Hindlimb muscle (tissue), 1 donor: ENCODE results near the gene SDSL. TPM values are rescaled to one million over a fixed set of nuclear protein-coding genes. Genes with fewer than 3 reads are reported as not detected.

ENCODE experiments used
- DNase-seq: peaks from one replicate; pipeline ENCODE4 v3.0.0-alpha.2; 2013
- polyA plus RNA-seq: library from polyadenylated mRNA; unstranded; fragments of 120-200 nt; gene quantifications from one replicate; pipeline ENCODE4 v1.2.1, GENCODE V29; 2013; ENCODE audit not compliant: insufficient read length

SDSL gene
- polyA plus RNA-seq, 1 donor, result 2.3 TPM

DNA sequence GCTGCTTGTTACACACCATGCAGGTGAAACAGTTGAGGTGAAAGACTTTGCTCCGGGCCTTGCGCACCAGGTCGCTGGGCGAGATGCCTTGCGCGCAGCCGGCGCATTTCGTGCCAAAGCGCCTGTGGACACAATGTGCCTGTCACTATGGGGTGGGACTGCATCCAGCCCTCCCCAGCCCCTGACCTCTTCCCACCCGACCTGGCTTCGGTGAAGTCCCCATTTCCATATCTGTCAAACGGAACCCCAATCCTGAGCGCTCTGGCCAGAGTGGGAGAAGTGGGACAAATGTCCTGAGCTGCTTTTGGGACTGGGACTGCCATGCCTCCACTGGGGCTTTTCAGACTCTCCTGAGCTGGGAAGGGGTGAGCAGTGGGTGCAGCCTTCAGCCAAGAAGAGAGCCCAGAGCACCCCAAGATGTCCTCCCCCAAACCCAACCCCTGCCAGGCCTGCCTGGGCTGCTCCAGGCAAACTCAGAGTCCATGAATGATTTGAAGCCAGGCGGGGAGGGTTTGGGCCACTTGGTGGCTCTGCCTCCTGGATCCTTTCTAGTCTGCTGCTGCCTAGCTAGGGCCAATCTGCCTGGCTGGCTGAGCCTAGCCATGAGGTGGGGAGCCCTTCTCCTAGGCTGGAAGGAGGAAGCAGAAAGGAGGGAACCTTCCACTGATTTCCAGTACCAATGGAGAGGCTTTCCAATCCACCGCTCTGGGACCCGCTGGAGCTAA, 47.2 kb downstream of the SDSL start:
- no peak for DNase-seq

DNA sequence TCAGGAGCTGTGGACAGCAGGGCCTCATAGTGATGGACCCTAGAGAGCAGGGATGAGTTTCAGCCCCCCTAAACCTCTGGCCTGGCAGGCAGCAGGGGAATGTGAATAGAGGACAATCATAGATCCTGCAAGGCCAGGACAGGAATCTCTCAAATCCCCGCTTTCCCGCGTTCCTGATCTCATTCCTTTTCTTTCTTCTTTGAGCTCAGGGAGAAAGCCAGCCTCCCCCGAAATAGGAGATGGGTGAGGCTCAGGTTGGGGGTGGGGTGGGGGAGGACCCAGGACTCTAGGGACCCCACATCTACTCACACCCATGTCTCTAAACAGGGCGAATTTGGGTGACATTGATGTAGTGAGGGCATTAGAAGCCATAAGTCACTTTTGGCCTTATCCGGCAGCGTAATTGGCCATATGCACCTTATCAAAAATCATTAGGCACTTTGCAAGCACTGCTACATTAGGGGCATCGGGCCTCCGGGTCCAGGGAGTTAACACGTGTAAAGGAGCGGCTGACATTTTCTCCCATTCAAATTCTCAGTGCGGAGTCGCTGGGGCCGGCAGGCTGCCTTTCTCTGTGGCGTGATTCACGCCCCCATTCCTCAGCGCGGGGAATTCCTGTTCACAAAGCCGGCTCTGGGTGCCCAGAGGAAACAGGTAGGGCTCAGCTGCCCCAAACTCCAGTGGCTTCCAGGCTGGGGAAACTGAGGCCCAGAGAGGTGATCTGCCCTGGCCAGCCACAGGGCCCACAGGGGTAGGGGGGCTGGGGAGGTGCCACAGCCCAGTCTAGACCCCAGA, 48.0 kb downstream of the SDSL start:
- no peak for DNase-seq

DNA sequence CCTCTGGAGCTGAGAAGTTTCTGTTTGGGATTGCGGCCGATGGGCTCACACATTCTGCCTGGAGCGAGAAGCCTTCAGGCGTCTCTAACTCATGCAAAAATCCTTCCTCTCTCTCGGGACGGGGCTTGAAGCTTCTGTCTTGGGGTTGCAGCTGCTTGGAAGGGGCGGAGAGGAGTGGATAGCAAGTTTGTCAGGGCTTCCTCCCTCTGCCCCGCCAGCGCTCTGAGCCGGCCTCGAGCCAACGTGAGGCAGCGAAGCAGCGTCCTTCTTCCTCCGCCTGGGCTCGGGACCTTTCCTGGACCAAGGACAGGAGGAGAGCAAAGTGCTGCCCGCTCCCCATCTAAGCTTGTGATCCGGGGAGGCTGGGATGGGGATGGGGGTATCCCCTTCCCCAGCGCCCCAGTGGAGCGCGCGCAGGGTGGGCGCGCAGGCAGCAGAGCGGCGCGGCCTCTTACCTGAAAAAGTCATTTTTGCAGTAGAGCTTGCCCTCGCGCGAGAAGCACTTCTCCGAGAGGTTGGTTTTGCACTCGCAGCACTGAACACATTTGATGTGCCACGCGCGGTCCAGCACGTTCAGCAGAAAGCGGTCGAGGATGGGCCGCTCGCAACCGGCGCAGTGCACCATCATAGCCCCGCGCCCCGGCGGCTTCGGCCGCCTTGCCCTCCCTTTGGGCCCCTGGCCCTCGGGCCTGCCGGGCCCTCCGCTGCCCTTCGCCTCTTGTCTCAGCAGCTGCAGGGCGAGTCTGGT, 48.9 kb downstream of the SDSL start:
- no peak for DNase-seq

DNA sequence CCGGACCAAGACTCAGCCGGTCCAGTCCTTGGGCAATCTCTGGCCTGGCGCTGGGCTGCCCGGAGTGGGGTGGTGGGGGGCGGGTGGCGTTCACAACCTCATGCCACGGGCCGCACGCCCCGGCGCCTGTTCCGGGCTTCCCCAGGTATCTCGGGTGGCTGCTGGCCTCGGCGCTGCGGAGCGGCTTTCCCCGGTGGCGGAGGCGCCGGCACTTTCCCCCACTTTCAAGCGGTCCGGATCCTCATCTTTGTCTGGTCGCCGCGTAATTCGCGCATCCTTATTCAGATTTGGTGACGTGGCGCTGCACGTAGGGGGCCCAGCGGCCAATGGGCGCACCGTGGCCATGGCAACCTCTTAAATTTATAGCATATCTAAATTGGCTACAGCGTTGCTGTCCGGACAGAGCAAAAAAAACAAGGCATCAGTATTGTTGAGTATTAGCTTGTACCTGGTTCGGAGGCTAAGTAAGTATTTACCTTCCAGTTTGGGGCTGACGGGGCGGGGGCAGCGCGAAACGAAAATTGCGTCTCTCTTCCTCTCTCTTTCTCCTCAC, 49.5 kb downstream of the SDSL start, which contains the start of gene LHX5:
LHX5 (minus strand) TSS at position 253 of the 553 bp plus-strand sequence. CDS start 373 bp downstream, outside the sequence.
- DNase-seq, result no peak

DNA sequence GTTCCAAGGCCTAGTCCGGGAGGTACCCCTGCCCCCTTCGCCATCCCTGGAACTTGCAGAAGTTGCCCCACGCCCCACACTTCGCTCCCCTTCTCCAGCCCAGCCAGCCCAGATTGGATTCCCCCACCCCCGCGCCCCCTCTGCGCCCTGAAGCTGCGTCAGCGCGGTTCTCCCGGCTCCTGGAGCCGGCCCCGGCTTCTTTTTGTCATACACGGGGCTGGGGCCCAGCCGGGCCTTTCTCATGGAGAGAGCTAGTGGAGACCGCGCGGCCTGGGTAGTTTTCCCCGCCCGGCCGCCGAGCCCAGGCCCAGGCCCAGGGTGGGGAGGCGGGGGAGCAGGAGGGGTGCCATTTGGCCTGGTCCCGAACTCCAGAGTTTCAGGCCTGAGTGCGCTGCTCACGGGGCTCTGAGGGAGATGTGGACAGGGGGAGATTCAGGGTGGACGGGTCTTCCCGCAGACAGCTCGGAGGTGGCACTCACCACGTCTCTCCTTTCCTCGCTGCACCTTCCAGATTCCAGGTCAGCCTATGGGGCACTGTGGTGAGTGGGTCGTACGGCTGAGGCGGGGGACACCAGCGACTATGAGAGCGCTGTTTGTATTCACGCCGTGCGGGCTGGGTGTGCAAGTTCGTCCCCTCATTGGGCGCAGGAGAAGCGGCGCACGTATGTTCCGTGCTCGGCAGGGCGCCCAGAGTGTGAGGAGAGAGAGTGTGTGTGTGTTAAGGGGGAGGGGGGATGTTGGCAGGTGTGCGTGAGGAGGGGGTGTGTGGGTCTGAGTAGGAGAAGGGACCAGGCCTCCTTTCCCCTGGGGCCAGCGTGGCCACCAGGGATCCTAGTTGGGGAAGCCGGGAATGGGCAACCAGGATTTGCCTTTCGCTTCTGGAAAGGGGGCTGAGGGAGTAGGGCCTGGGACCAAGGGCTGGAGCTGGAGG, 50.3 kb downstream of the SDSL start:
- no peak for DNase-seq

DNA sequence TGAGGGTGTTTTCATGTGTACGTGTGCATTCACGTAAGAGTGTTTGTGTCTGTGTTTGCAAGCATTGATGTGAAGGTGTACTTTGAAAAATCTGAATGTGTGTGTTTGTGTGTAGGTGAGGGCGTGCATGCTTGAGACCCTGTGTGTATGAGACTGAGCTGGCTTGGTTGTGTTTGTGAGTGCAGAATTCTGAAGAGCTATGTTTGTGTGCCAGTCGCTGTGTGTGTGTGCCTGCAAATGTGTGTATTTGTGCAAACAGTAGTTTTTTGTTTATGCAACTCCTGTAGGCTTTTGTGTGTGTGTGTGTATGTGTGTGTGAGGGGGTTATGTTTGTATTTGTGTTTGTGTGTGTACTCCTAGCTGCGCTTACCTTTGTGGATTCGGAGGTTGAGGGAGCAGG, 51.2 kb downstream of the SDSL start:
- DNase-seq, result no peak

DNA sequence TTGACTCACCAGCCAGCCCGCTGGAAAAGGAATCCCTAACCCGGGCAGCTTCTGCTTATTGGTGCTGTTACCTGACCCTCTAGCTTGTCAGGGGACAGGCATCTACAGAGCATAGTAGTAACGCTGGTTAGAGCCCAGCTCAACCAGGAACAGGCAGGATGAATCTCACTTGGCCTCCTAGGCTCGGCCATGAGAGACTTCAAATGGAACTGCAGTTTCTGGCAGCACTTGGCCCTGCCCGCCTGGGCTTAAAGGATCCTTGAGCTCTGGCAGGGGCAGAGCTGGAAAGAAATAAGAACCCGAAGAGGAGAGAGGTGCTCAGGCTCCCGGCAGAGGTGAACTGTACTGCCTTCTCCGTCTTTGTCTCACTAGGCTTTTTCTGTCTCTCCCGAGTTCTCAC, 51.8 kb downstream of the SDSL start:
- DNase-seq, result no peak

DNA sequence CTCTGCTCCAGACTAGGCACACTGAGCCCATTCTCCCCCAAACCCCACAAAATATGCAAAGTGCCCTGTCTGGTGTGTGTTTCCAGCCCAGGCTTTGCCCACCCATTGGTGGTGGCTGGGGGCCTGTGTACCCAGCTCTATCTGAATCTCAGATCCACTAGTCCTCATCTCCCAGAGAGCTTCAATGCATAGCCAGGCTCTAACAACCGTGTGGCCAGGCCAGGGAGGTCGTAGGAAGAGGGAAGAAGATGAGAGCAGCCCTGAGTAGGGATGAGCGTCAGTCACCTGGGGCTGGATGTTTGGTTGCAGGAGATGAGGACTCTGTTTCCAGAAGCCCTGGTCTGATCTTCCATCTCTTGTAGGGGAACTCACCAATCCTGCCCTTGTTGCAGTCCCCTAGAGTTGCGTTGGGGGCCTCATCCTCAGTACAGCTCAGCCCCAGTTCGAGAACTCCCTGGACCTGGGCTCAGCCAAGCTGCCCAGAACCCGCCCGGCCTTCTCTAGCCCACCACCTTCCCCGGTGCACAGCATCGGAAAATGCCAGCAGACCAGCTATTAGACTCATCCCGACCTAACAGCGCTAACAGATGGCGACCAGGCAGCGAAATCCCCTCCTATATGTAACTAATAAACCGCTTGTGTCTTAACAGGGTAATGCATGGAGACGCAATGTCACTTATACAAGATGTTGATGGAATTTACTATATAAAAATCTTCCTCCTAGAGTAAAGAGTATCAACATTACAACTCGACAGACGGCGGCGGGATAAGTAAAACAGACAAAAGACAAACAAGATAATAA, 52.7 kb downstream of the SDSL start:
- DNase-seq, result no peak

DNA sequence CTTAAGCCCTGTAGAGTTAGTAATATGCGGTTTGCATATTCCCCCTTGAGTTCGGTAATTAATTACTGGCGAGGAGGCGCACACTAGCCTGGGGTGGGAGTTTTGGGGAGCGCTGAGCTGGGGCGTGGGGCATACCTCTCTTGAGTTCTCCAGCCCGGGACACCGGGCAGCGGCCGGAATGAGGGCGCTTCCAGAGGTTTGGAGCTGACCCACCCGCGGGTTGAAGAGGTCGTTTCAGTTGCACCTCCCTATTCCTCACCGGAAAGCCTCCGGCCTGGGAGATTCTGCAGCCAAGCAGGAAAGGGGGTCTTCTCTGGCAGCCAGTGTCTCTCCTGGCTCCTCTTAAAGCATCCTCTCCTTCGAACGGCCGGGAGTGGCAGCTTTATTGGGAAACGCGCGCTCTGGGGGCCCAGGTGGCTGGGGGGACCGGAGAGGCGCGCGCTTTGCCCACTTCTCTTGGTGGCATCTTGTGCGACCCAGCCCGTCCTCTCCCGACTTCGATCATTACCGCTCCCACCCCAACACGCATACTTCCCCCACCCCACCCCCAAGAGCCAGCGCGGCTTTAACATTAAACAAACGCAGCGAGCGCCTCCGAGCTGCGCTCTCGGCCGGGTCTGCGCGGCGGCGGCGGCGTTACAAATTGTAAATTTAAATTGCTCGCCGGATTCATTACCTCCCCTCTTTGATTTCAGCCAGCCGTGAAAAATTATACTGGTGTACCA, 53.4 kb downstream of the SDSL start:
- no peak for DNase-seq

DNA sequence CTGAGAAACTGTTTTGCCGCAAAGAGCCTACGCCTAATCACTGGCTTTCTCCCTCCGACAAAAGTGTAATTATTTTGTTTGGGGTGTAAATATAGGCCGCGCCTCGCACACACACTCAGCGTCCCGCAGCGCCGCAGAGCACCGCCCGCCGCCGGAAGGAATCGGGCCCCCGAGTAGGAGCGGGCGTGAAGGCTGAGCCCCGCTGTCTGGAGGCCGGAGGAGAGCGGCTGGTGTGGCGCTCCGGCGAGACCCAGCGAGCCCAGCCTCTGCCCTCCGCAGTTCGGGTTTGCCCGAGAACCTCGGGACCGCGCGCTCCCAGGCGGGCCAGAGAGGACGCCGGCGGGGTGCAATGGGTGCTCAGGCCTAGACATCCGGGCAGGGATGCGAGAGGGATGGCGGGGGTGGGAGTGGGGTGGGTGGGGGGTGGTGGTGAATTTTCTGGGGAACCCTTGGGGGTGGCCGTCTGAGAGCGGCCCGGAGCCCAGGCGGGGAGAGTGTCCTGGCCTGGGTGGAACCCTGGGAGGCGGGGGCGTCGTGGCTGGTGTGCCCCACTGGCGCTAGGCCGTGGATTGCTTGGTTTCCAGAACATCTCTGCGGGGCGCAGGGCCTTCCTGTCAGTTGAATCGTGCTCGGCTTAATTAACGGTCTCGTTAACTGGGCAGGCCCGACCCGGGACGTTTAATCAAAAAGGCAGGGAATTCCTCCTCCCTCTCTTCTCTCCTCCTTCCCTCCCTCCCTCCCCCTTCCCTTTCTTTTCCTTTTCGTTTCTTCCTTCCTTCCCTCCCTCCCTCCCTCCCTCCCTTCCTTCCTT, 54.2 kb downstream of the SDSL start:
- DNase-seq, result no peak

DNA sequence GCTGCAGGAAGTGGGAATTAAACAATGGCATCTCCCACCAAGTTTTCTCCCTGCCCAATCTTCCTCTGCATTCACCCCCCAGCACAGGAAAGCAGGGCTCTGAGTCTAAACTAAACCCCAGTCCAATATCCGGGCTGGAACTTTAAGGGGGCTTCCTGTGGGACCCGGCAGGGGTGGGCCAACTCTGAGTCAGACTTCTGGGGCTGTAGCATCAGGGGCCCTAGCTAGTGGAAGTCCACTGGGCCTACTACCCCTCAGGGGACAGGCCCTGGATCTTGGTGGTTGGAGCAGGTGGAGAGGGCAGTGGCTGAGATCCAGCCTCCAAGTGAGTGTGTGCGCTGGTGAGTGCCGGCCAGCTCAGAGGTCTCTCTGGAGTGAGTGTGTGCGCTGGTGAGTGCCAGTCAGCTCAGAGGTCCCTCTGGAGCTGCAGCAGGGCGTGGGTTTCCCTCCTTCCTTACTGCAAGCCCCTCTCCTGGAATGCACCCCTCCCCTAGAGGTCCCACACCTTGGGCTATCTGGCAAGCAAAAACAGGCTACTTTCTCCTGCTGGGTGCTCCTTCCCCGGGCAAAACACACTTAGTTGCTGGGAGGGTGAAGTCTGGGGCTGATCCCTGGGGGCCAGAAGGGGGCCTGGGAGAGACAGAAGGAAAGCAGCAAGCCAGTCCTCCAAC, 55.1 kb downstream of the SDSL start:
- DNase-seq, result no peak

DNA sequence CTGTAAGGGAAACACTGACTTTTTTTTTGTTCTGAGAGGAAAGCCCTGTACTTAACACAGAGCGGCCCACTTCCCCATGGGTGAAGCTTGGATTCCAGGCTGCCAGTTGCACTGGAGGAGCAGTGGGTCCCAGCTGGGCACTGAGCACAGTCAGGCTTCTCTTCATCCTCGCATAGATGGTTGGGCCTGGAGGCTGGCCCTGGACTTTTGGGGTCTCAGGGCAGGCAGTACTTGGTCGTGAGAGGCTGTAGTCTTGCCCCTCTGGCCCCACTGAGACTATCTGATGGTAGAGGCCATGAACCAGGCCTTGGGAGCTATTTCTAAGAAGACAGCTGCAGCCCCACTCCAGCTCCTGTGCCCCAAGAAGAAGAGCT, 55.6 kb downstream of the SDSL start:
- DNase-seq, result no peak

DNA sequence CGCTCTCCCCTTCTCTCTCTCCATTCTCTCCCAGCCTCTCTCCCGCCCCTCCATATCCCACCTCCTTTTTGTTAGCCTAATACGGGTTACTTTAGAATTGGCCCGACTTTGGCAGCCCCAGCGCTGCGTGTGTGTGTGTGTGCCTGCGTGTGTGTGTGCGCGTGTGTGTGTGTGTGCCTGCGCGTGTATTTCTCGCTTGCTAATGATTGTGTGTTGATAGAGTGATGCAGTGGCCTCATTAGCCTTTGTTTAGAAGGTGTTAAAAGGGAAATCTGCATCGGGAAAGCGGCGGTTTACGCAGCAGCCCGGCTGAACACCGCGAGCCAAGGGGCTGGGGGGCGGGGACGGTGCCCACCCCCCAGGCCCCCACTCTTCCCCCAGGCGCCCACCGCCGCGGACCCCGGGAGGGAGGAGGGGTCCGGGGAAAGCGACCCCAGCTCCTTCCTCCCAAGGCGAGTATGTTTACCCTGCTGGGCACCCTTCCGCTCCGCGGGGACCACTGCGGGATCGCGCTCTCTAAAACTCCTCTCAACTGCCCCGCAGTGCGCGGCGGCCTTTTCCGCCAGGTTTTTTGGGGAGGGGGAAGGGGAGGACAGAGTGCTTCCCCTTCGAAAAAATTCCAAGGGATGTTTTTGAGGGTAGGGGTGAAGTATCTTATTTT, 56.3 kb downstream of the SDSL start:
- DNase-seq, result no peak

DNA sequence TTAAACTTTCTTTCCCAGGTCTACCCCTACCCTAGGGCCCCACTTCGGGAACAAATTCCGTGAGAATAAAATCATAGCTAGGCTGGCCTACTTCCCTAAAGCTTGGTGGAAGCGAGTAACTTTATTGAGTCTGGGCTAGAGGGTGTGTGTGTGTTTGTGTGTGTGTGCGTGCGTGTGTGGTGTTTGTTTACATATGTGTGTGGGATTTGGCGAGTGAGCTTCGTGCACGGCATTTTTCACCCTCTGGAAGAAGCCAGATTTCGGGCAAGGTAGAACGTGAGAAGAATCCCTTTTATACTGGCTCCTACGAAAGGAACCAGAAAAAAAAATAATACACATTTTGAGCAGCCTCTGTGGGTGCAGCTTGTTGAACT, 57.0 kb downstream of the SDSL start:
- DNase-seq, result no peak

DNA sequence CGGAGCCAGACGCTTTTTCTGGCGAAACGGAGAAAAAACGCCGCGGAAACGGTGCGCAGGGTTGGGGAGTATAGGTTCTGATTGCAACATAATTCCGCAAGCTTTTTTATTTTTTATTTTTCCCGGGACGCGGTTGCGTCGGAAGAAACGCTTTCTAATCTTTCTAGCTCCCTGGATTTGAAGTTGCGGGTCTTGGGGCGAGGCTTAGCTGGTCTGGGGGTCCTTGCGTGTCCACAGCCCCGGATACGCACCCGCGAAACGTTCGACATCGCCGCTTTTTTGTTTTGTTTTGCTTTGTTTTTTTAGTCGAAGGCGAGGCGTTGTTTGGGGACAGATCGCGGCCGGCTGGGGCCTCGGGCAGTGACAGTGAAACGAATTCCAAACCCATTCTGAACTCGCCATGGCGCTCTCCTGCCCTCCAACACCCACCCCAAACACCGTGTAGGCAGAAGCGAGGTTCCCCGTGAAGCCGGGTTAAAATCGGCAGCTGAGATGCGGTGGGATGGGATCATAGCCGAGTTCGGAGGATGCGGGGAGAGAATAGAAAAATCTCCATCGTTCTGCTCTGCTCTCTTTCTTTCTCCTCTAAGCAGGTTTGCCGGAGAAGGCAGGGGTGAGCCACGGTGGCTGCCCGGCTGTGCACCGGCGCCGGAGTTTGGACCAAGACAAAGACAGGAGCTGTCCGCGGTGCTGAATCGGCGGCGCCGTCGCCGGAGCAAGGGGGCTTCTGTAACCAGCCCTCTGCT, 57.6 kb downstream of the SDSL start:
- DNase-seq, result peak; percentile 56

DNA sequence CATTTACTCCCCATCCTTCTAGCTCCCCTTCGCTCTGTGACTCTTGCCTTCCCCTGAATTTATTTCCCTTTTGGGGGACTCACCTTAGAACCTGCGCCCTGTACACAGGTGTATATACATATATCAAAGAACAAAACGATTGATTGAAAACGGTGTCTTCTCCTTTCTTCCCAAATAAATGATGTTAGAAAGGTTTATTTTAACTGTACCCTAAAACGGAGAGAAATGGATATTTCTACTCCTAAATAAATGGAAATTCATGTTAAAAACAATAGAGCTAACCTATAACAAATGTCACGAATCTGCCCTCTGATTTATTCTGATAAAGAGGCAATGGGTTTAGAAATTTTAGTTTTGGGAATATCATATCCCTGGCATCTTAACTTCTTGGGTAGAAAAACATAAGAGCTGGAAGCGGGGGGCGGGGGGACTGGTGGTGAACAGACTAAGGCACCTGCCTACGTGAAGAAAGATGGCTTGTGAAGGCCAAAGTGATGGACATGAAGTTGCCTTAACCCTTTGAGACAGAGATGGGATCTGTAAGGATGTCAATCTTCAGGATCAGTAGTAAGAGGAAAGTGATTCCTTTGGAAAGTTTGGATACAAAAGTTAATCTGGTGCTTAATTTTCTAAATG, 58.3 kb downstream of the SDSL start:
- no peak for DNase-seq

DNA sequence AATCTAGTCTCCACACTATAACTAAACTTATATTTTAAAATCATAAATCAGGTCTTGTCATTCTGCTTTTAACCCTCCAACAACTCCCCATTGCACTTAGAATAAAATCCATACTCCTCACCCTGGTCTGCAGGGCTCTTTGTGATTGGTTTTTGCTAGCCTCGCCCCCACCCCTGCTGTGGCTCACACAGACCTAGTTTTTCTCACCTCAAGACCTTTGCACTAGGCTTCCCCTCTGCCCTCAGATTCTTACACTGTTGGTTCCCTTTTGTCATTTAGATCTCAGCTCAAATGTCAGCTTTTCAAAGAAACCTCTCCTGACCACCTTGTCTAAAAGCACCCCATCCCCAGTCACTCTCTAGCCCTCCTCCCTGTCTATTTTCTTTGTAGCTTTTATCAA, 60.2 kb downstream of the SDSL start:
- DNase-seq, result no peak
